GM12878 (cell line): Measurements from ENCODE around the gene TANK. TPM values are rescaled to one million over a fixed set of nuclear protein-coding genes. Genes with fewer than 3 reads are reported as not detected.

Source experiments
- ATAC-seq: fragments of 200-7000 bp; cut with Tn5 transposase; 3 replicates; pipeline ENCODE4 v1.9.1; 2020; ENCODE audit warnings: mild to moderate bottlenecking, moderate library complexity
- BruUV-seq: library from RNA; stranded (reverse); fragments of 400-500 nt; replicated peaks from 2 replicates; lab custom pipeline; 2021; lab: Mats Ljungman, UMichigan
- CTCF ChIA-PET: fragments of 300-600 bp; sonication (Branson Sonifier 250); formaldehyde crosslinking; extraction: SDS; loops from one replicate; lab custom pipeline; 2021; ENCODE audit warnings: inconsistent platforms; lab: Yijun Ruan, JAX
- POLR2A ChIA-PET: fragments of 350-600 bp; formaldehyde crosslinking; extraction: SDS; loops from one replicate; lab custom pipeline; 2021; ENCODE audit warnings: inconsistent platforms; lab: Charles Lee
- RAD21 ChIA-PET: fragments of 300-600 bp; sonication (Branson Sonifier 250); formaldehyde crosslinking; loops from one replicate; lab custom pipeline; 2023; ENCODE audit warnings: antibody characterized with exemption; ENCODE audit not compliant: unreplicated experiment; lab: Charles Lee
- SMC1A ChIA-PET: fragments of 300-600 bp; sonication (Branson Sonifier 250); formaldehyde crosslinking; loops from one replicate; lab custom pipeline; 2023; ENCODE audit not compliant: unreplicated experiment, uncharacterized antibody; lab: Charles Lee
- DNase-seq: peaks from one replicate; pipeline ENCODE4 v3.0.0-alpha.2; 2011; ENCODE audit warnings: low read depth, low spot score
- FAIRE-seq: peaks from 3 replicates; lab custom pipeline; 2011; peaks lifted over from hg19 to GRCh38; lab: Jason Lieb, UNC
- H2AFZ ChIP-seq: 2 replicates; pipeline ENCODE4 v1.6.0; 2011; ENCODE audit warnings: low read depth, low read length, control low read depth; ENCODE audit not compliant: control insufficient read depth
- H3K27ac ChIP-seq: 2 replicates; pipeline ENCODE4 v1.5.1; 2011; ENCODE audit warnings: control low read depth; ENCODE audit not compliant: control insufficient read depth, insufficient read depth
- H3K27me3 ChIP-seq, 2 experiments: replicated peaks in 1 of 2; 2 replicates each; pipeline versions ENCODE4 v1.6.0 to v1.6.1; 2011; ENCODE audit warnings: low read length in 1 of 2; ENCODE audit not compliant: control insufficient read depth in 2 of 2, insufficient read depth in 2 of 2
- H3K36me3 ChIP-seq, 2 experiments: 2 replicates each; pipeline ENCODE4 v1.5.1; 2011; ENCODE audit warnings: low read length in 1 of 2; ENCODE audit not compliant: control insufficient read depth in 2 of 2, insufficient read depth in 2 of 2
- H3K4me1 ChIP-seq: 2 replicates; pipeline ENCODE4 v1.6.1; 2011; ENCODE audit warnings: mild to moderate bottlenecking, low read length, moderate library complexity, mixed read lengths; ENCODE audit not compliant: control insufficient read depth, insufficient read depth
- H3K4me2 ChIP-seq: 2 replicates; pipeline ENCODE4 v1.6.0; 2011; ENCODE audit warnings: control low read depth; ENCODE audit not compliant: control insufficient read depth, insufficient read depth
- H3K4me3 ChIP-seq: fragments of 200-600 bp; sonication (generic); 2 replicates; pipeline ENCODE4 v1.5.1; 2016
- H3K79me2 ChIP-seq: 2 replicates; pipeline ENCODE4 v1.6.0; 2011; ENCODE audit warnings: low read length; ENCODE audit not compliant: control insufficient read depth, insufficient read depth
- H3K9ac ChIP-seq: 2 replicates; pipeline ENCODE4 v1.8.0; 2011; ENCODE audit warnings: low read length, control low read depth, mixed read lengths; ENCODE audit not compliant: control insufficient read depth, insufficient read depth
- H3K9me3 ChIP-seq: replicated peaks from 3 replicates; pipeline ENCODE4 v1.5.1; 2011; ENCODE audit warnings: mild to moderate bottlenecking, low read length; ENCODE audit not compliant: control insufficient read depth, insufficient read depth
- H4K20me1 ChIP-seq: 2 replicates; pipeline ENCODE4 v1.6.0; 2011; ENCODE audit not compliant: control insufficient read depth, insufficient read depth
- ATF2 ChIP-seq: IDR thresholded peaks from 2 replicates; pipeline ENCODE4 v1.6.1; 2012; ENCODE audit warnings: low read length, inconsistent platforms
- POLR2AphosphoS5 ChIP-seq: IDR thresholded peaks from 2 replicates; pipeline ENCODE4 v1.6.1; 2011; ENCODE audit warnings: mild to moderate bottlenecking, low read length, inconsistent platforms
- RBBP5 ChIP-seq: fragments of 200-600 bp; sonication (generic); conservative IDR thresholded peaks from 2 replicates; pipeline ENCODE4 v1.6.1; 2016
- SRF ChIP-seq, 2 experiments: IDR thresholded peaks; 2 replicates each; pipeline ENCODE4 v1.6.1; 2011; ENCODE audit warnings: low read depth in 2 of 2, low read length in 2 of 2, mild to moderate bottlenecking in 1 of 2, moderate library complexity in 1 of 2
- TCF12 ChIP-seq: IDR thresholded peaks from 2 replicates; pipeline ENCODE4 v1.6.1; 2011; ENCODE audit warnings: low read depth, mild to moderate bottlenecking, low read length
- WGBS: methylation state at CpG from one replicate; pipeline ENCODE4 v1.1.6; 2016; ENCODE audit warnings: low lambda C conversion rate; ENCODE audit not compliant: insufficient replicate concordance, insufficient coverage; ENCODE audit errors: missing lambda C conversion rate; 5-methylcytosine and 5-hydroxymethylcytosine counted together
- in situ Hi-C: fragments of 300-500 bp; cut with MboI; formaldehyde crosslinking; loops from 9 replicates; pipeline ENCODE4 v1.14.3; 2018; ENCODE audit warnings: mixed read lengths
- intact Hi-C: fragments of 100-400 bp; cut with micrococcal nuclease; formaldehyde crosslinking; loops from one replicate; pipeline ENCODE4 v1.14.2; 2022; ENCODE audit not compliant: unreplicated experiment
- polyA plus RNA-seq, 11 experiments: library from polyadenylated mRNA; depleted of rRNA in 4 of 11; unstranded in 6 of 11; stranded (reverse) in 5 of 11; fragments of >200 nt; fragmentation: Nextera tagmentation in 4 of 11; fragmentation: Illumina TruSeq in 1 of 11; extraction: Ambion mirVana in 4 of 11; extraction: Trizol in 1 of 11; gene quantifications; 1 replicate in 1 of 11; 2 replicates in 10 of 11; pipeline versions ENCODE4 v1.2.1 to v1.2.3, GENCODE V29; 2011 to 2016; ENCODE audit warnings: inconsistent platforms in 2 of 11, missing spikeins in 2 of 11, low read depth in 1 of 11
- total RNA-seq, 4 experiments: library from RNA; depleted of rRNA in 3 of 4; stranded (reverse); fragments of >200 nt in 3 of 4; fragmentation: Illumina TruSeq in 1 of 4; extraction: Trizol in 1 of 4; gene quantifications; 2 replicates each; pipeline versions ENCODE4 v1.2.1 to v1.2.3, GENCODE V29; 2013 to 2021
- TF ChIP-seq, protein P1 (sequence below): fragments of 450-650 bp; IDR thresholded peaks from 2 replicates; pipeline ENCODE4 v1.6.1; 2017; ENCODE audit warnings: mild to moderate bottlenecking, moderate library complexity

Gene TANK
- total and polyA plus RNA-seq, 10 of the 15 experiments (the other 5 are each of a cell fraction or from before 2014, with no cell fraction given): 48.6 to 127 (median 103) TPM

GRCh38 chr2:161146996-161147395, 13.2 kb upstream of the TANK start:
- Histone ChIP-seq H3K4me1 (peaks cover 3% of the 10 kb centered on the region), H2AFZ (no peak overlapping the region), H3K27me3 (no peaks in the 10 kb centered on the region), H3K9ac (no peak overlapping the region), H4K20me1 (no peaks in the 10 kb centered on the region), H3K4me3 (peak overlapping the region; percentile 24; the same call in 1 of the 2 replicates), H3K79me2 (peaks cover 90% of the 10 kb centered on the region), H3K27ac (no peak overlapping the region), H3K36me3 (peaks cover 3 to 8% of the 10 kb centered on the region in 2 experiments; a peak in 2 of 4 replicates), H3K4me2 (peak overlapping the region; percentile 28; the same call in 1 of the 2 replicates), H3K9me3 (peaks cover 29% of the 10 kb centered on the region)
- 94% methylated on average over 3 of the region's 3 CpGs for WGBS
- ChIA-PET CTCF (interaction anchor here (1.0 kb wide), 1 partner anchor 57 kb away, joined by 3 read pairs; no protein-coding TSS in a partner anchor), POLR2A (no interaction called here), RAD21 (no interaction called here), SMC1A (interaction anchor here (1.0 kb wide), 1 partner anchor 10 kb away, joined by 5 read pairs; no protein-coding TSS in a partner anchor)
- ATAC-seq: peak; percentile 37
- DNase-seq: no peak
- intact Hi-C loops: no loop called here
- TF ChIP-seq RBBP5: no peak
- TF ChIP-seq SRF (IDR thresholded peaks at IDR 0.05; ENCODE audit: low read depth in 2 of 2, low read length in 2 of 2): no peak
- TF ChIP-seq, protein P1, sequence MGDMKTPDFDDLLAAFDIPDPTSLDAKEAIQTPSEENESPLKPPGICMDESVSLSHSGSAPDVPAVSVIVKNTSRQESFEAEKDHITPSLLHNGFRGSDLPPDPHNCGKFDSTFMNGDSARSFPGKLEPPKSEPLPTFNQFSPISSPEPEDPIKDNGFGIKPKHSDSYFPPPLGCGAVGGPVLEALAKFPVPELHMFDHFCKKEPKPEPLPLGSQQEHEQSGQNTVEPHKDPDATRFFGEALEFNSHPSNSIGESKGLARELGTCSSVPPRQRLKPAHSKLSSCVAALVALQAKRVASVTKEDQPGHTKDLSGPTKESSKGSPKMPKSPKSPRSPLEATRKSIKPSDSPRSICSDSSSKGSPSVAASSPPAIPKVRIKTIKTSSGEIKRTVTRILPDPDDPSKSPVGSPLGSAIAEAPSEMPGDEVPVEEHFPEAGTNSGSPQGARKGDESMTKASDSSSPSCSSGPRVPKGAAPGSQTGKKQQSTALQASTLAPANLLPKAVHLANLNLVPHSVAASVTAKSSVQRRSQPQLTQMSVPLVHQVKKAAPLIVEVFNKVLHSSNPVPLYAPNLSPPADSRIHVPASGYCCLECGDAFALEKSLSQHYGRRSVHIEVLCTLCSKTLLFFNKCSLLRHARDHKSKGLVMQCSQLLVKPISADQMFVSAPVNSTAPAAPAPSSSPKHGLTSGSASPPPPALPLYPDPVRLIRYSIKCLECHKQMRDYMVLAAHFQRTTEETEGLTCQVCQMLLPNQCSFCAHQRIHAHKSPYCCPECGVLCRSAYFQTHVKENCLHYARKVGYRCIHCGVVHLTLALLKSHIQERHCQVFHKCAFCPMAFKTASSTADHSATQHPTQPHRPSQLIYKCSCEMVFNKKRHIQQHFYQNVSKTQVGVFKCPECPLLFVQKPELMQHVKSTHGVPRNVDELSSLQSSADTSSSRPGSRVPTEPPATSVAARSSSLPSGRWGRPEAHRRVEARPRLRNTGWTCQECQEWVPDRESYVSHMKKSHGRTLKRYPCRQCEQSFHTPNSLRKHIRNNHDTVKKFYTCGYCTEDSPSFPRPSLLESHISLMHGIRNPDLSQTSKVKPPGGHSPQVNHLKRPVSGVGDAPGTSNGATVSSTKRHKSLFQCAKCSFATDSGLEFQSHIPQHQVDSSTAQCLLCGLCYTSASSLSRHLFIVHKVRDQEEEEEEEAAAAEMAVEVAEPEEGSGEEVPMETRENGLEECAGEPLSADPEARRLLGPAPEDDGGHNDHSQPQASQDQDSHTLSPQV: no peak
- TF ChIP-seq ATF2: no peak
- no peak for TF ChIP-seq TCF12
- TF ChIP-seq POLR2AphosphoS5: 0 out of 2 replicates have a peak, but pooled peaks have one; percentile 20
- no TSS peak for BruUV-seq
- in situ Hi-C loops: no loop called here
- no peak for FAIRE-seq
